ENCODE measurements around the gene ZNF385D.

Gene ZNF385D

GRCh38 chr3:21624524-21624923 is 126.5 kb downstream of the ZNF385D start:
- no peak overlapping the region for H3K4me3 ChIP-seq (ENCODE audit: low read length)
- no peak for TF ChIP-seq CTCF (conservative IDR thresholded peaks at IDR 0.05; ENCODE audit: low read length)
- no peak for DNase-seq (ENCODE audit: low read depth)

GRCh38 chr3:21621181-21621651 is 129.8 kb downstream of the ZNF385D start:
- H3K4me3 ChIP-seq (ENCODE audit: low read length), result no peak overlapping the region
- peak; percentile 83 for DNase-seq (ENCODE audit: low read depth)
- TF ChIP-seq CTCF (conservative IDR thresholded peaks at IDR 0.05; ENCODE audit: low read length), result no peak

- no peak for TF ChIP-seq CTCF (conservative IDR thresholded peaks at IDR 0.05; ENCODE audit: low read length)
- no peak for DNase-seq (ENCODE audit: low read depth)
- H3K4me3 ChIP-seq (ENCODE audit: low read length), result no peak overlapping the region
Observed at GRCh38 chr3:21620511-21621155, 130.4 kb downstream of the ZNF385D start.

GRCh38 chr3:21618695-21619094 is 132.3 kb downstream of the ZNF385D start:
- H3K4me3 ChIP-seq (ENCODE audit: low read length), result no peak overlapping the region
- TF ChIP-seq CTCF (conservative IDR thresholded peaks at IDR 0.05; ENCODE audit: low read length), result no peak

GRCh38 chr3:21613372-21614070 is 137.5 kb downstream of the ZNF385D start:
- DNase-seq (ENCODE audit: low read depth), result no peak
- TF ChIP-seq CTCF (conservative IDR thresholded peaks at IDR 0.05; ENCODE audit: low read length), result no peak

More at GRCh38 chr3:21618695-21619094, 132.3 kb downstream of the ZNF385D start:
- DNase-seq (ENCODE audit: low read depth), result no peak

GRCh38 chr3:21601178-21601577 is 149.8 kb downstream of the ZNF385D start:
- TF ChIP-seq CTCF (conservative IDR thresholded peaks at IDR 0.05; ENCODE audit: low read length), result no peak
- DNase-seq (ENCODE audit: low read depth), result no peak

More at GRCh38 chr3:21613372-21614070, 137.5 kb downstream of the ZNF385D start:
- no peak overlapping the region for H3K4me3 ChIP-seq (ENCODE audit: low read length)

GRCh38 chr3:21599890-21600289 is 151.1 kb downstream of the ZNF385D start:
- no peak for DNase-seq (ENCODE audit: low read depth)
- TF ChIP-seq CTCF (conservative IDR thresholded peaks at IDR 0.05; ENCODE audit: low read length), result no peak
- H3K4me3 ChIP-seq (ENCODE audit: low read length), result no peak overlapping the region

More at GRCh38 chr3:21601178-21601577, 149.8 kb downstream of the ZNF385D start:
- no peak overlapping the region for H3K4me3 ChIP-seq (ENCODE audit: low read length)

All from AG10803 (cell line).